ENCODE data around the gene TBC1D25. TPM values are rescaled to one million over a fixed set of nuclear protein-coding genes. Genes with fewer than 3 reads are reported as not detected.
"Not testable (repeated sequence)": the region's sequence is repeated elsewhere in the genome, so short reads cannot be mapped to it uniquely, and the experiment has no call there.

The TBC1D25 gene
- total RNA-seq, 4 donors from 2014 or later: 10.3 to 22.4 (median 16.4) TPM

GRCh38 chrX:48514868-48515460 is 24.6 kb upstream of the TBC1D25 start:
- Histone ChIP-seq H3K9me3 (no peaks in the 10 kb centered on the region), H3K4me3 (no peak overlapping the region), H3K27ac (replicated peaks in 1 of 4) (no peak overlapping the region), H3K36me3 (peaks cover 0 to 39% (median 17%) of the 10 kb centered on the region in 4 donors), H3K27me3 (peaks cover 0 to 4% (median 0%) of the 10 kb centered on the region in 4 donors), H3K4me1 (peaks cover under 1 to 2% (median 2%) of the 10 kb centered on the region in 4 donors)
- no peak for DNase-seq (ENCODE audit: extremely low spot score)
- intact Hi-C loops (cut with DNase I): no loop called here
- TF ChIP-seq POLR2A (IDR thresholded peaks at IDR 0.05; ENCODE audit: low read depth): no peak
- no peak for TF ChIP-seq POLR2AphosphoS5 (IDR thresholded peaks at IDR 0.05)
- no peak for TF ChIP-seq CTCF (IDR thresholded peaks at IDR 0.05)
- no peak for TF ChIP-seq EP300 (IDR thresholded peaks at IDR 0.05)
- WGBS: 88% methylated on average over 9 of the region's 9 CpGs

GRCh38 chrX:48515842-48516241 is 23.7 kb upstream of the TBC1D25 start:
- DNase-seq (ENCODE audit: extremely low spot score): no peak
- H3K27ac ChIP-seq (replicated peaks in 1 of 4): no peak overlapping the region

GRCh38 chrX:48516285-48516684 is 23.2 kb upstream of the TBC1D25 start:
- intact Hi-C loops (cut with DNase I): no loop called here
- H3K4me3 ChIP-seq: no peak overlapping the region
- H3K4me1 ChIP-seq: peaks cover 0 to 4% (median 2%) of the 10 kb centered on the region in 4 donors
- no peak overlapping the region for H3K27ac ChIP-seq (replicated peaks in 1 of 4)
- no peak for DNase-seq (ENCODE audit: extremely low spot score)
- peaks cover 0 to 39% (median 17%) of the 10 kb centered on the region in 4 donors for H3K36me3 ChIP-seq
- whole genome bisulfite sequencing: 84% methylated on average over 10 of the region's 10 CpGs
- H3K27me3 ChIP-seq: peaks cover 0 to 4% (median 0%) of the 10 kb centered on the region in 4 donors
- TF ChIP-seq POLR2A (IDR thresholded peaks at IDR 0.05; ENCODE audit: low read depth) (no peak), EP300 (IDR thresholded peaks at IDR 0.05) (no peak), CTCF (IDR thresholded peaks at IDR 0.05) (no peak), POLR2AphosphoS5 (IDR thresholded peaks at IDR 0.05) (no peak)
- no peaks in the 10 kb centered on the region for H3K9me3 ChIP-seq

More at GRCh38 chrX:48515842-48516241, 23.7 kb upstream of the TBC1D25 start:
- peaks cover 0 to 4% (median 0%) of the 10 kb centered on the region in 4 donors for H3K27me3 ChIP-seq
- no peak for TF ChIP-seq CTCF (IDR thresholded peaks at IDR 0.05)
- TF ChIP-seq EP300 (IDR thresholded peaks at IDR 0.05): no peak
- TF ChIP-seq POLR2AphosphoS5 (IDR thresholded peaks at IDR 0.05): no peak
- no peak for TF ChIP-seq POLR2A (IDR thresholded peaks at IDR 0.05; ENCODE audit: low read depth)
- no peaks in the 10 kb centered on the region for H3K4me1 ChIP-seq
- intact Hi-C loops (cut with DNase I): no loop called here
- H3K9me3 ChIP-seq: no peaks in the 10 kb centered on the region
- H3K36me3 ChIP-seq: peaks cover 0 to 39% (median 17%) of the 10 kb centered on the region in 4 donors
- no peak overlapping the region for H3K4me3 ChIP-seq
- 81% methylated on average over 10 of the region's 10 CpGs for WGBS

GRCh38 chrX:48516987-48517386 is 22.5 kb upstream of the TBC1D25 start:
- 85% methylated on average over 3 of the region's 5 CpGs for WGBS
- intact Hi-C loops (cut with DNase I): no loop called here
- Histone ChIP-seq H3K4me3 (no peak overlapping the region), H3K9me3 (no peaks in the 10 kb centered on the region), H3K27ac (replicated peaks in 1 of 4) (no peak overlapping the region), H3K36me3 (peaks cover 0 to 37% (median 17%) of the 10 kb centered on the region in 4 donors), H3K4me1 (peaks cover 0 to 4% (median 2%) of the 10 kb centered on the region in 4 donors), H3K27me3 (peaks cover 0 to 4% (median 0%) of the 10 kb centered on the region in 4 donors)
- DNase-seq (ENCODE audit: extremely low spot score): no peak
- no peak for TF ChIP-seq POLR2A (IDR thresholded peaks at IDR 0.05; ENCODE audit: low read depth)

- DNase-seq (ENCODE audit: extremely low spot score); intact Hi-C loops (cut with DNase I); H3K27me3 ChIP-seq; H3K9me3 ChIP-seq; H3K4me3 ChIP-seq; H3K27ac ChIP-seq (replicated peaks in 1 of 4): not testable (repeated sequence)
- H3K36me3 ChIP-seq: peaks cover 0 to 23% (median 10%) of the 10 kb centered on the region in 4 donors
- 75% methylated on average over 3 of the region's 4 CpGs for WGBS
- peaks cover 0 to 15% (median 11%) of the 10 kb centered on the region in 4 donors for H3K4me1 ChIP-seq
These were observed 20.0 kb upstream of the TBC1D25 start for GRCh38 chrX:48519481-48519880.
